ENCODE data around the gene SBSN.

DNA sequence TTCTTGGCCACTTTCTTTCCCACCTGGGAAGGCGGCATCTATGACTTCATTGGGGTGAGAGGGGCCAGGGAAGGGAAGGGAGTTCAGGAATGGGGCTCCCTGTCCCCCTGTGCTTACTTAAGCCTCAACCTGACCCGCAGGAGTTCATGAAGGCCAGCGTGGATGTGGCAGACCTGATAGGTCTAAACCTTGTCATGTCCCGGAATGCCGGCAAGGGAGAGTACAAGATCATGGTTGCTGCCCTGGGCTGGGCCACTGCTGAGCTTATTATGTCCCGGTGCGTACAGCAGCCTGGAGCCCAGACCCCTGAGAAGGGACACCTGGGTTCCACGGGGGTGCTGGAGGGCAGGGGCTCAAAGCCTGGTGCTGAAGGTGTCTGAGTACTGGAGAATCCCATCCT lies 18.4 kb upstream of the SBSN start:
- no peak for TF ChIP-seq POLR2AphosphoS5 (IDR thresholded peaks at IDR 0.05; ENCODE audit: low read depth, low read length)
- no peak for TF ChIP-seq TAF1 (IDR thresholded peaks at IDR 0.05; ENCODE audit: low read depth, low read length)
- TF ChIP-seq POLR2A (IDR thresholded peaks at IDR 0.05; ENCODE audit: low read depth, low read length), result no peak
